Stimulated activated naive CD4-positive, alpha-beta T cell treated with Interleukin-2 at 50 U/mL for 16 hours (primary cell): ENCODE measurements around the gene XIST.
"Not testable (repeated sequence)": the region's sequence is repeated elsewhere in the genome, so short reads cannot be mapped to it uniquely, and the experiment has no call there.

Experiments used
- DNase-seq: peaks from one replicate; lab custom pipeline; 2025; lab: John Stamatoyannopoulos, UW

The XIST gene

GRCh38 chrX:73839152-73839551 lies 13.4 kb downstream of the XIST start:
- no peak for DNase-seq

- no peak for DNase-seq
These were observed 14.4 kb downstream of the XIST start for GRCh38 chrX:73838123-73838522.

DNA sequence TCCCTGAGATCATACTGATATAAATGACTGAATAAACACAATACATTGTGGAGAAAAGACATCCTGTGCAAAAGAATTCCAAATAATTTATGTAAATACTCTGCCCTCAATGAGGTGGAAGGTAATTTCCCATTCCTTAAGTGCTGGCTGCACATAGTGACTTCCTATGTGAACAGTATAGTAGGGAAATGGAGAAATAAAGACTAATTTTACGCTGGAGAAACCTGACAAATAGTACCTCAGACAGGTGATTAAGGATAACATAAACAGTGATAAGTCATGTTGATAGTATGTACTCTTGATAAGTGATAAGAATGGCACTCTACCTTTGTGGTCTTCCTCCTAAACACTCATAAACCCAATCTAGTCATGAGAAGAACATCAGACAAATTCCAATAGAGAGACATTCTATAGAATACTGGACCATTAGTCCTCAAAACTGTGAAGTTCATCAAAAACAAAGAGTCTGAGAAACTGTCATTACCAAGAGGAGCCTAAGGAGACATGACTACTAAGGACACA lies 15.5 kb downstream of the XIST start:
- no peak for DNase-seq

DNA sequence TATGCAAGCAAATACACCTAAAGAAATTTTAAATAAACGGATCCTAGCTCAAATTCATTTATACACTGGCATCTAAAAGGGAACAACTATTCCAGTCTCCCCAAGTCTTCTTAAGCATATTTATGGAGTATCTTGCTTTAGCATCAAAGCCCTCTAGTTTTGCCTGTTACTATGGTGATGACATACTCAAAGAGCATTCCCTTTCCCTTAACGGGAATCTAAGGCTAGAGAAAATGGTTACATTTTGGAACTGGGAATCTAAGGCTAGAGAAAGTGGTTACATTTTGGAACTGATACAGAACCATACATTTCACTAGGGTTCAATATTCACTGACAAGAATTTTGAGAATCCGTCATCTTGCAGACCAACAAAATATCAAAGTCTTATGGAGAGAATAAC lies 18.3 kb downstream of the XIST start:
- no peak for DNase-seq

DNA sequence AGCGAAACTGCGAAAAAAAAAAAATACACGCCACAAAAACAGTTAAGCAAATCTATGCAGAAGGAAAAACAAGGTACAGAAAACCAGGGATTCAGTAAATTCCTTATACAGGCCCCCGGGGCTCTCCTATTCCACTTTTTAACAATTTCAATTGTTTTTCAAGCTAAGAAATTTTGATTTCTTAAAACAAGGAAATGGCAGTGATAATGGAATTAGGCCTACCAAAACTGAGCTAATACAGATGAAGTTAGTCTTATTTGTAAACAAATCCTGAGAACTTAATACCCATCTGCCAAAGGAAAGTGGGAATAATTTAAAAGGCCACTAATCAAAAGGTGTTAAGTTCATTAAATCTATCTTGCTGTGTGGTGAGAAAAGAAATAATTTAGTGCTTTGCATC lies 20.2 kb downstream of the XIST start:
- no peak for DNase-seq

GRCh38 chrX:73831500-73831899 lies 21.0 kb downstream of the XIST start:
- DNase-seq, result no peak

DNA sequence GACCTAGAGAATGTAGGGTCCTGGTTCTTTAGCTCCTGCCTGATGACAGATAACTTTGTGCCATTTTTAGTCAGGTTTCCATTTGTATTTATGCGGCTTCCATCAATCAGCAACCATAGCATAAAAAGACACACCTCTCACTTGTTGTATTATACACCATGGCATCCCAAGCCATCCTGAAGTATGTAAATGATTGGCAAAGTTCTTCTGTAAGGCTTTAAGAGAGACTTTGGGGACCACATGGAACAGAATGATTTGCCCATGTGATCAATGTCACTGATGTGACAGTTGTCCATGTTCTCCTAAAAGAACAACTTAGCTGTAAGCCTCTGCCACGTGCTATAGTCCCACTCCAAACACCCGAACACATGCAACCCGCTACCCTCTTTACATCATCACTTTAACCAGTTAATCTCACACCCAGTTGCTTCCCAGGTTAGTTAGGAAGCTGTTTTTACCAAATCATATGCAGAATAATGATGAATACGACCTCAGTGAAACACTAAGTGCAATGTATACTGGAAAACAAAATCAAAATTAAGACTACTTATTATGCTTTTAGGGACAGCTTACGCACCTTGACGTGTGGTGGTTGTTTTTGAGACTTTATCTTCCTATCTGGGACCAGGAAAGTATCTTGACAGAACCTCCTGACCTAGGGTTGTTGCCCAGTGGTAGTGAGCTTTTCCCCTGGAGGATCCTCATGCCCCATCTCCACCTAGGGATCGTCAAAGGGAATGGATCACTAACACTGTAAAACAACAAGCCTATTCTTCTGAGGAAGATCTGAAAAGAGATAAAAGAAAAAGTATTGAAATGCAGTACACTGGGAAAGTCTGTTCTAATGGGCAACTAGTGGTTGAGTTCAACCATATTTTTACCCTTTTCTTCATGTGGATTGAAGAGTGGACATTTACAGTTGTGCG lies 21.8 kb downstream of the XIST start:
- no peak for DNase-seq

DNA sequence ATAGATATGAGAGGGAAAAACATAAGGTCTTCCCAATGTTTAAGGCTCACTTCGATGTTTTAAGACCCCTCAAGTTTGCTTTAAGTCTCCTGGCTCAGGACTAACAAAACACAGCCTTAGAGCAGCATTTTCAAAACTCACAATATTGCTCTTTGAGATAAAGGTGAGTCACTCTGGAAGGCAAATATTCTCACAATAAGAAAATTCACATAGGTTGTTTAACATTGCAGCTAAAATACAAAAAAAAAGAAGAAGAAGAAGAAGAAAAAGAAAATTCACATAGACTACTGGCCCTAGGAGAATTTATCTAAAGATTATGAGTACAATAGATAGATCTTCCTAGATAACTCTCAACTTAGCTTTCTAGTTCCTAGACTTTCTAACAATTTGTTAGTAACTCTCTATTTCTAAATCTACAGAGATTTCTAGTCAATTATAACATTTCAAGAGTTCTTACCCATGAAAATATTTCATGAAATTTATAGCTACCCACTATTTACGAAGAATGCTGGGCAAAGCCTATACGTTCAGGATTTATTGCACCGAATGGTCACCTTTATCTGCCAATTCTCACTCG lies 22.5 kb downstream of the XIST start:
- DNase-seq, result no peak

DNA sequence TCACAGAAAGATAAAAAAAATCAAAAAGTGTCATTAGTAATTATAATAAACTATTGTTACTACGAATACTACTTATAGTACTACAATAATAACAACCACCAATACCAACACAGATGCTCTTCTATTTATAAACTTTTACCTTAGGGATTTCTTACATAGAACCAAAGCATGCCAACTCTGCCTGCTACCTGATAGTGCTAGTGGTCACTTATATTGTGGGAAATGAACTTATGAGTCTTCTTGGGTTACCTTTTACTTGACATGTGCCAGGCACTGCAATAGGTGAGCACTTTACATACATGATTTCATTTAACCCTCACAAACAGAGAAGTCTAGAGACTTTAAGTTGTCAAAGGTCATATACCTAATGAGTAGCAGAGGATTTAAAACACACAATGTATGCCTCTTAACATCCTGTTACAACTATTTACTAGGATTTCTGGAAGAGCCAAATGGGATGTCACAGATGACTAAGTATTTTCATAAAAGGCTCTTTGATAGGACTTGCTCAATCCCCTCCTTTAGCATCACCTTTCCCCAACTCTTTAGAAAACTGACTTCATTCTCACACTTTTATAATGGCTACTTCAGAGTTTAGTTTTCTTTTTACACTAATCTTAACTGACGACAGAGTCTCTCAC lies 24.3 kb downstream of the XIST start:
- DNase-seq, result no peak

DNA sequence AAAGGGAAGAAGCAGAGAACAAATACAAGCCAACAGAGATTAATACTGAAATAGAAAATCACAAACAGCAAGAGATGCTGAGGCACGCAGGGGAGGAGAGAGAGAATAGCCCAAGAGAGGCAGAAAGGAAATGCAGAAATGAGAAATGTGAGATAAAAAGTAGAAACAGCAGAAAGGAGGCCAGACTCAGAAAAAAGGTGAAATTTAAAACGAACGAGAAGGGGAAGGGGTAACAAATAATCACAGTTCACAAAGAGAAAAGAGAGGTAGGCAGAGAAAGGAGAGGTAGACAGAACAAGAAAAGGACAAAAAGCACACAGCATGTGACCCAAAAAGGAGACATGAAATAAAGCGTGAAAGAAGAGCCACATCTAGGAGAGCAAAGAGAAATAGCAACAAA lies 25.1 kb downstream of the XIST start:
- no peak for DNase-seq

DNA sequence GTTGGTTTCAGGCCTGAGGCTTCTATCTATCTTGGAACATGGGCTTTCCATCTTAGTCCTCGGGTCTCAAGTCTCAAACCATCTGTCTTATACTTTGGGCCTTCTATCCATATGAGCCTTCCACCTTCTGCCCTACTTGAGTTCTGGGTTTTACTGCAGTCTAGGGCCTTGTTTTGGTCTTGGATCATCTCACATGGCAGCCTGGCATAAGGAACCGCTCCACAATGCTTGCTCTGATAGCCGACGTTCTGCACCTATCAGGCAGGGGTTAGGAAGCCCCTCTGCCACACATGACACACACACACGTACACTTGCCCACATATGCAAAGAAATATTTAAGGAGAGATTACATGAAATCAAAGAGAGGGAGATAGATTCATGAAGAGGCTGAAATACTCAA lies 25.5 kb downstream of the XIST start:
- no peak for DNase-seq

GRCh38 chrX:73825569-73825968 lies 26.9 kb downstream of the XIST start:
- no peak for DNase-seq

DNA sequence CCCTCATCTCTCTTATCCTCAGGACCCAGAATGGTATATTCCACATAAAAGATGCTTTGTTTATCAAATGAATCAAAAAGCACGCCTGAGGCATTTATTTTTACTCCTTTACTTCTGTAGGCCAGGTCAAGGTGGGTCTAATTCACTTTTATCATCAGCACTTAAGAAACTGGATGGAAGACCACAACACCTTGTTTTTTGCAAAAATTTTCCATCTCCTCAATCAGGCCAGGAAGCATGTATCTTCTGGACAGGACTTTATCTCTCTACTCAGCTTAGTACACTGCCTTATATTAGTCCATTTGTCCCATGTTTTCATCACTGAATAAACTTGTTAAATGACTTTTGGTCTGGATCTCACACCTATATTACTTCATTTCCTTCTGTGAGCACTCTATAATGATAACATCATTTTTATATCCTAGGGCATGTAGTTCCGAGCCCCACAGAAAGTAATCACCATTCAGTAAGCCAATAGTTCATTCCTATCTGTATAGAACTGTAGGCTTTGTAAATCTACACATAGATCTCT lies 29.0 kb downstream of the XIST start:
- no peak for DNase-seq

- no peak for DNase-seq
These were observed 29.7 kb downstream of the XIST start for GRCh38 chrX:73822775-73823174.

- no peak for DNase-seq
These were observed 30.5 kb downstream of the XIST start for GRCh38 chrX:73821921-73822559.

DNA sequence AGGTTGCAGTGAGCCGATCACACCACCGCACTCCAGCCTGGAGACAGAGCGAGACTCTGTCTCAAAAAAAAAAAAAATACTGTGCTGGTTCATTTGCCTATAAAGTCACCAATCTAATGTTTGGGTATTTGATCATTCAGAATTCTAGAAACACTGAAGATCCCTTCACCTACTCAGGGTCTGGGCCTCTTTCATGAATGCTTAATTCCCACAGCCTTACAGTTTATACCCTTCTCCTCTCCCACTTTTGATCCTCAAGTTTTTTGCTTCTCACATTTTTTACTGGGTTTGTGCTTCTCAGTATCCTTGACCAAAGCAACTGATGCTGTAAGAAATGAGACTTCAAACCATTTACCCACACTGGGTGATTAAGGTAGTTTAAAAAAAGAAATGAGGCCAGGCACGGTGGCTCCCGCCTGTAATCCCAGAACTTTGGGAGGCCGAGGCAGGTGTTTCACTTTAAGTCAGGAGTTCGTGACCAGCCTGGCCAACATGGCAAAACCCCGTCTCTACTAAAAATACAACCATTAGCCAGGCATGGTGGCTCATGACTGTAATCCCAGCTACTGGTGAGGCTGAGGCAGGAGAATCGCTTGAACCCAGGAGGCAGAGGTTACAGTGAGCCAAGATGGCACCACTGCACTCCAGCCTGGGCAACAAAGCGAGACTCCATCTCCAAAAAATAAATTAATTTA lies 32.5 kb downstream of the XIST start:
- not testable (repeated sequence) for DNase-seq

DNA sequence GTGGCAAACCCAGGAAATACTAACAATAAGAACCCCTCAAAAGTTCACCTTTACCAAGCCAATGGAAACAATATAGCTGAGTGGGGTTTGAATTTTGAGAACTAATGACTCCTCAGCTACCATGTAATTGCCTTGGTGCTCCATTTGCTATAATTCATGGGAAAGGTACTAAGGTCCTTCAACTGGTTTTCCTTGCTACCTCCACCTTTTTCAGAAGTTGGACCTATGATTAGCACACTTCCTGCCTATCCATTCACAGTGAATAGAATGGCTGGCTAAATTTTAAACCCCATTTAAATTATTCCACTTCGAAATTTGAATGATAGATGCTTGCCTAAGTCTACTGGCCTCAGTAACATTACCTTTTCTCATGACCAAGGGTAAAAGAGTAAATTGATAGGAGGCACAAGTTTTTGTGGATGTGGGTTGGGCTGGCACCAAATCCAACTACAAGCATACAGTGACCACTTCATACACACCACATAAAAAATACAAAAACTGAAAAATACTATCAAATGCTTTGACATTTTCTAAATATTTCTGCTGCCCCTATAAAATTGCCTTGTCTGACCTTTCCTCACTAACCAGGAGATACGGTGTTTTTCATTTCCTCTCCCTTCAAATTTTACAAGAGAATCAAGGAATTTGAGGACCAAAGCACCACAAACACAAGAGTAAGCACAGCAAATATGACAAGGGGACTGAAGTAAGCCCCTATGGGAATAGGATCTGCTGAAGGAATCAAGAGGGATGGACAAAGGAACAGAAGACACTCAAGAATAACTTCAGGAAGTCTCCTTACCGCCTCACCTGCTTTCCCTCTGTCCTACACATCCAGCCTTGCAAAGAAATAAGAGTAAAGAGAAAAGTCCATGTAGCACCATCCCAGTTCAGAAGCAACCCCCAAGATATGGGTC lies 34.1 kb downstream of the XIST start:
- DNase-seq, result no peak

DNA sequence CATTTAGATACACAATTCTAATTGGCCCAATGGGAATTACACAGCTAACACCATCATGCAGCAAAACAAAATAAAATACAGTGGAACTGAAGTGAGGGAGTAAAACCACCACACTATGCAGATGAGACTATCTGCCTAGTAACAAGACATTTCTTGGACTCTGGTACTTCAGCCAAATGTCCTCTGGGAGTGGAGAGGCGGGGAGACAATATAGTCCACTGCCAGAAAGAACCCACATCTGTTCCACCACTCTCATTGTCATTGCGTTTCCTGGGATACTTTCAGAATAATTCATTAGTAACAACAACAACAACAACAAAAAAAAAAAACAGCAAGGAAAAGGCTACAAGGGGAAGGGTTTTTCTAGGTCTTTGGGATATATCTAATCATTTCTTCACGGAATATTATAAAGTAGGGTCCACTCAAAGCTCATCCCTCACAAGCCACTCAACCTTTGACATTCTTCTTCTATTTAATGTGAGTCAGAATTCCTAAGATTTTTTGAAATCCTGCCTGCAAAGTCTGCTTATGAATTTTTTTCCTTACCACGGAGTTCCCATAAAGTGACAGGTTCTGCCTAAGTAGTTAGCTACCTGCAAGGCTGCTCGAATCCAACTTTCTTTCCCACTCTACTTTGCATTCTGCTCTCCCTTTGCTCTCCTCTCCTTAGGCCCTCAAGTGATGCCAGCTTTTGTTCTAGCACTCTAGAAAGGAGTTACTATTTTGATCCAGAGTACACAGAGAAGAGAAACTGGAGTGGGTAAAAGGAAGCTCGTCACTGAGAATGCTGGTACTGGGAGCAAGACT lies 34.9 kb downstream of the XIST start:
- no peak for DNase-seq

DNA sequence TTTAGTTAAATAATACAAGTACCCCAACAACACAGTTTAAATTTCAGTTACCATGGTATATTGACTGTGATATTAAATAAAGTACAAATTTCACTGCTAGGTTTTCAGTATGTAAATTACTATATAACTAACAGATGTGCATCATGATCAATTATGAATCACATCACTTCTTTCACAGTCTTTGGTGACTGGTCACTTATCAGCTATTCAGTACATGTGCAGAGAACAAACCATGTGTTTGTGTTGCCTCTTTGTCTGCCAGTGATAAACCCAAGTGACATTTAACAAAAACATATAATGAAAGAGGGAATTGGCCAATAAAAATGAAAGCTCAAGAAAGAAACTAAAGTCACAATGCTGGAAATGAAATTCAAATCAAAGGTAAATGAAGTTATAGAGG lies 40.3 kb downstream of the XIST start:
- no peak for DNase-seq

GRCh38 chrX:73804109-73804508 lies 48.4 kb downstream of the XIST start:
- DNase-seq, result not testable (repeated sequence)
